VCaP (cell line): Measurements from ENCODE around the gene C4orf50.

Experiments
- H3K27ac ChIP-seq: fragments of 450-650 bp; 2 replicates; pipeline ENCODE4 v1.5.1; 2017
- CTCF ChIP-seq: fragments of 450-650 bp; conservative IDR thresholded peaks from 2 replicates; pipeline ENCODE4 v1.5.1; 2017; ENCODE audit warnings: mild to moderate bottlenecking, moderate library complexity

The C4orf50 gene

GRCh38 chr4:6049985-6050384 is 31.8 kb upstream of the C4orf50 start:
- no peak overlapping the region for H3K27ac ChIP-seq
- no peak for TF ChIP-seq CTCF

- no peak overlapping the region for H3K27ac ChIP-seq
These were observed 31.0 kb upstream of the C4orf50 start for GRCh38 chr4:6049278-6049677.

GRCh38 chr4:6048537-6048936 is 30.3 kb upstream of the C4orf50 start:
- TF ChIP-seq CTCF, result no peak
- no peak overlapping the region for H3K27ac ChIP-seq

More at GRCh38 chr4:6049278-6049677, 31.0 kb upstream of the C4orf50 start:
- TF ChIP-seq CTCF, result no peak

GRCh38 chr4:6047130-6047673 is 29.0 kb upstream of the C4orf50 start:
- no peak overlapping the region for H3K27ac ChIP-seq
- TF ChIP-seq CTCF, result no peak

GRCh38 chr4:6046526-6047129 is 28.4 kb upstream of the C4orf50 start:
- no peak overlapping the region for H3K27ac ChIP-seq
- no peak for TF ChIP-seq CTCF

GRCh38 chr4:6044805-6045204 is 26.6 kb upstream of the C4orf50 start:
- no peak for TF ChIP-seq CTCF

GRCh38 chr4:6044276-6044675 is 26.0 kb upstream of the C4orf50 start:
- no peak overlapping the region for H3K27ac ChIP-seq
- no peak for TF ChIP-seq CTCF

More at GRCh38 chr4:6044805-6045204, 26.6 kb upstream of the C4orf50 start:
- H3K27ac ChIP-seq, result no peak overlapping the region
